A549 (cell line): ENCODE data around the gene SCYL3.

Source experiments
- HOXA7 ChIP-seq: fragments of 250-450 bp; sonication (Bioruptor Pico); IDR thresholded peaks from 2 replicates; pipeline ENCODE4 v1.5.0; 2020; ENCODE audit warnings: mild to moderate bottlenecking, moderate library complexity
- JUN ChIP-seq, 2 experiments: fragments of >200 bp; sonication (Bioruptor Twin); formaldehyde crosslinking; IDR thresholded peaks; 2 replicates in 1 of 2; 3 replicates in 1 of 2; pipeline ENCODE4 v1.6.1; 2016 to 2017
- KDM5A ChIP-seq: fragments of 200-600 bp; sonication (generic); IDR thresholded peaks from 2 replicates; pipeline ENCODE4 v1.6.1; 2016; ENCODE audit warnings: antibody characterized with exemption, mild to moderate bottlenecking
- MYC ChIP-seq: IDR thresholded peaks from 2 replicates; pipeline ENCODE4 v1.6.1; 2012; ENCODE audit warnings: mild to moderate bottlenecking, inconsistent platforms, low read length, improper control_type of control experiment, borderline replicate concordance
- RAD21 ChIP-seq, 2 experiments: fragments of >200 bp in 1 of 2; sonication (Bioruptor Twin) in 1 of 2; formaldehyde crosslinking in 1 of 2; IDR thresholded peaks in 1 of 2; conservative IDR thresholded peaks in 1 of 2; 2 replicates in 1 of 2; 3 replicates in 1 of 2; pipeline ENCODE4 v1.6.1; 2012 to 2018; ENCODE audit warnings: inconsistent platforms in 1 of 2
- RCOR1 ChIP-seq: fragments of 150-350 bp; IDR thresholded peaks from 2 replicates; pipeline ENCODE4 v1.6.1; 2014; ENCODE audit warnings: antibody characterized with exemption, low read length, low read depth
- TF ChIP-seq, protein P1 (sequence below): fragments of >200 bp; sonication (Bioruptor Twin); formaldehyde crosslinking; IDR thresholded peaks from 3 replicates; pipeline ENCODE4 v1.5.1; 2016
- TF ChIP-seq, protein P2 (sequence below): fragments of 250-450 bp; sonication (Bioruptor Pico); IDR thresholded peaks from 2 replicates; pipeline ENCODE4 v1.5.0; 2021; ENCODE audit warnings: mild to moderate bottlenecking, moderate library complexity, borderline replicate concordance
- TF ChIP-seq, protein P3 (sequence below): IDR thresholded peaks from 2 replicates; pipeline ENCODE4 v1.6.1; 2012
- TF ChIP-seq, protein P4 (sequence below): fragments of >200 bp; sonication (Bioruptor Twin); formaldehyde crosslinking; IDR thresholded peaks from 3 replicates; pipeline ENCODE4 v1.6.1; 2016
- TF ChIP-seq, protein P5 (sequence below): fragments of 200-600 bp; sonication (generic); IDR thresholded peaks from 2 replicates; pipeline ENCODE4 v1.6.1; 2016; ENCODE audit warnings: antibody characterized with exemption, mild to moderate bottlenecking, moderate library complexity

GRCh38 chr1:169882039-169882511 lies 11.6 kb downstream of the SCYL3 start:
- TF ChIP-seq, protein P1, sequence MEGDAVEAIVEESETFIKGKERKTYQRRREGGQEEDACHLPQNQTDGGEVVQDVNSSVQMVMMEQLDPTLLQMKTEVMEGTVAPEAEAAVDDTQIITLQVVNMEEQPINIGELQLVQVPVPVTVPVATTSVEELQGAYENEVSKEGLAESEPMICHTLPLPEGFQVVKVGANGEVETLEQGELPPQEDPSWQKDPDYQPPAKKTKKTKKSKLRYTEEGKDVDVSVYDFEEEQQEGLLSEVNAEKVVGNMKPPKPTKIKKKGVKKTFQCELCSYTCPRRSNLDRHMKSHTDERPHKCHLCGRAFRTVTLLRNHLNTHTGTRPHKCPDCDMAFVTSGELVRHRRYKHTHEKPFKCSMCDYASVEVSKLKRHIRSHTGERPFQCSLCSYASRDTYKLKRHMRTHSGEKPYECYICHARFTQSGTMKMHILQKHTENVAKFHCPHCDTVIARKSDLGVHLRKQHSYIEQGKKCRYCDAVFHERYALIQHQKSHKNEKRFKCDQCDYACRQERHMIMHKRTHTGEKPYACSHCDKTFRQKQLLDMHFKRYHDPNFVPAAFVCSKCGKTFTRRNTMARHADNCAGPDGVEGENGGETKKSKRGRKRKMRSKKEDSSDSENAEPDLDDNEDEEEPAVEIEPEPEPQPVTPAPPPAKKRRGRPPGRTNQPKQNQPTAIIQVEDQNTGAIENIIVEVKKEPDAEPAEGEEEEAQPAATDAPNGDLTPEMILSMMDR = no peak
- TF ChIP-seq, protein P2, sequence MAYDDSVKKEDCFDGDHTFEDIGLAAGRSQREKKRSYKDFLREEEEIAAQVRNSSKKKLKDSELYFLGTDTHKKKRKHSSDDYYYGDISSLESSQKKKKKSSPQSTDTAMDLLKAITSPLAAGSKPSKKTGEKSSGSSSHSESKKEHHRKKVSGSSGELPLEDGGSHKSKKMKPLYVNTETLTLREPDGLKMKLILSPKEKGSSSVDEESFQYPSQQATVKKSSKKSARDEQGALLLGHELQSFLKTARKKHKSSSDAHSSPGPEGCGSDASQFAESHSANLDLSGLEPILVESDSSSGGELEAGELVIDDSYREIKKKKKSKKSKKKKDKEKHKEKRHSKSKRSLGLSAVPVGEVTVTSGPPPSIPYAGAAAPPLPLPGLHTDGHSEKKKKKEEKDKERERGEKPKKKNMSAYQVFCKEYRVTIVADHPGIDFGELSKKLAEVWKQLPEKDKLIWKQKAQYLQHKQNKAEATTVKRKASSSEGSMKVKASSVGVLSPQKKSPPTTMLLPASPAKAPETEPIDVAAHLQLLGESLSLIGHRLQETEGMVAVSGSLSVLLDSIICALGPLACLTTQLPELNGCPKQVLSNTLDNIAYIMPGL (CRISPR knock-in tag) = no peak
- TF ChIP-seq HOXA7 (CRISPR knock-in tag) (no peak), RCOR1 (no peak), RAD21 (conservative IDR thresholded peaks at IDR 0.05 in 1 of 2, IDR thresholded peaks at IDR 0.05 in 1 of 2) (no peak), MYC (no peak), KDM5A (no peak), JUN (IDR thresholded peaks at IDR 0.05) (no peak)
- TF ChIP-seq, protein P3, sequence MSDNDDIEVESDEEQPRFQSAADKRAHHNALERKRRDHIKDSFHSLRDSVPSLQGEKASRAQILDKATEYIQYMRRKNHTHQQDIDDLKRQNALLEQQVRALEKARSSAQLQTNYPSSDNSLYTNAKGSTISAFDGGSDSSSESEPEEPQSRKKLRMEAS = no peak
- TF ChIP-seq, protein P4, sequence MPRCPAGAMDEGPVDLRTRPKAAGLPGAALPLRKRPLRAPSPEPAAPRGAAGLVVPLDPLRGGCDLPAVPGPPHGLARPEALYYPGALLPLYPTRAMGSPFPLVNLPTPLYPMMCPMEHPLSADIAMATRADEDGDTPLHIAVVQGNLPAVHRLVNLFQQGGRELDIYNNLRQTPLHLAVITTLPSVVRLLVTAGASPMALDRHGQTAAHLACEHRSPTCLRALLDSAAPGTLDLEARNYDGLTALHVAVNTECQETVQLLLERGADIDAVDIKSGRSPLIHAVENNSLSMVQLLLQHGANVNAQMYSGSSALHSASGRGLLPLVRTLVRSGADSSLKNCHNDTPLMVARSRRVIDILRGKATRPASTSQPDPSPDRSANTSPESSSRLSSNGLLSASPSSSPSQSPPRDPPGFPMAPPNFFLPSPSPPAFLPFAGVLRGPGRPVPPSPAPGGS = no peak
- TF ChIP-seq, protein P5, sequence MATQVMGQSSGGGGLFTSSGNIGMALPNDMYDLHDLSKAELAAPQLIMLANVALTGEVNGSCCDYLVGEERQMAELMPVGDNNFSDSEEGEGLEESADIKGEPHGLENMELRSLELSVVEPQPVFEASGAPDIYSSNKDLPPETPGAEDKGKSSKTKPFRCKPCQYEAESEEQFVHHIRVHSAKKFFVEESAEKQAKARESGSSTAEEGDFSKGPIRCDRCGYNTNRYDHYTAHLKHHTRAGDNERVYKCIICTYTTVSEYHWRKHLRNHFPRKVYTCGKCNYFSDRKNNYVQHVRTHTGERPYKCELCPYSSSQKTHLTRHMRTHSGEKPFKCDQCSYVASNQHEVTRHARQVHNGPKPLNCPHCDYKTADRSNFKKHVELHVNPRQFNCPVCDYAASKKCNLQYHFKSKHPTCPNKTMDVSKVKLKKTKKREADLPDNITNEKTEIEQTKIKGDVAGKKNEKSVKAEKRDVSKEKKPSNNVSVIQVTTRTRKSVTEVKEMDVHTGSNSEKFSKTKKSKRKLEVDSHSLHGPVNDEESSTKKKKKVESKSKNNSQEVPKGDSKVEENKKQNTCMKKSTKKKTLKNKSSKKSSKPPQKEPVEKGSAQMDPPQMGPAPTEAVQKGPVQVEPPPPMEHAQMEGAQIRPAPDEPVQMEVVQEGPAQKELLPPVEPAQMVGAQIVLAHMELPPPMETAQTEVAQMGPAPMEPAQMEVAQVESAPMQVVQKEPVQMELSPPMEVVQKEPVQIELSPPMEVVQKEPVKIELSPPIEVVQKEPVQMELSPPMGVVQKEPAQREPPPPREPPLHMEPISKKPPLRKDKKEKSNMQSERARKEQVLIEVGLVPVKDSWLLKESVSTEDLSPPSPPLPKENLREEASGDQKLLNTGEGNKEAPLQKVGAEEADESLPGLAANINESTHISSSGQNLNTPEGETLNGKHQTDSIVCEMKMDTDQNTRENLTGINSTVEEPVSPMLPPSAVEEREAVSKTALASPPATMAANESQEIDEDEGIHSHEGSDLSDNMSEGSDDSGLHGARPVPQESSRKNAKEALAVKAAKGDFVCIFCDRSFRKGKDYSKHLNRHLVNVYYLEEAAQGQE = no peak
